GM19468 (cell line): ENCODE measurements around the gene NECAP2.
"Not testable (repeated sequence)": the region's sequence is repeated elsewhere in the genome, so short reads cannot be mapped to it uniquely, and the experiment has no call there.

ENCODE experiments used
- ATAC-seq: cut with Tn5 transposase; IDR thresholded peaks from one replicate; pipeline ENCODE4 v1.9.1; 2021; ENCODE audit warnings: mild to moderate bottlenecking, moderate library complexity, moderate number of reproducible peaks; ENCODE audit not compliant: unreplicated experiment; ENCODE audit errors: extremely low read depth

NECAP2 gene

GRCh38 chr1:16454909-16455308 is 14.4 kb downstream of the NECAP2 start:
- not testable (repeated sequence) for ATAC-seq

DNA sequence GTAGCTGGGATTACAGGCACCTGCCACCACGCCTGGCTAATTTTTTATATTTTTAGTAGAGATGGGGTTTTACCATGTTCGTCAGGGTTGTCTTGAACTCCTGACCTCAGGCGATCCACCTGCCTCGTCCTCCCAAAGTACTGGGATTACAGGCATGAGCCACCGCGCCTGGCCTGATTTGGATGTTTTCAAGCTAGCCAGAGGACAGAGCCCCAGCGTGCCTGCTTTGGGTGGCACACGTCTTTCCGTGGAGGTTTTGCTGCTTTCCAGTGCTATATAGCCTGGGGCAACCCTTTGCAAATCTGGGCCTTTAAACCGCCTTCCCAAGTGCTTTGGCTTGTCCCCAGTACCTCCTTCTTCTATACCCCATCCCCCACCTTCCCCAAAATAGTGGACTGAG is 15.6 kb downstream of the NECAP2 start:
- ATAC-seq = not testable (repeated sequence)

- no peak for ATAC-seq
These were observed 18.3 kb downstream of the NECAP2 start for GRCh38 chr1:16458831-16459230.

DNA sequence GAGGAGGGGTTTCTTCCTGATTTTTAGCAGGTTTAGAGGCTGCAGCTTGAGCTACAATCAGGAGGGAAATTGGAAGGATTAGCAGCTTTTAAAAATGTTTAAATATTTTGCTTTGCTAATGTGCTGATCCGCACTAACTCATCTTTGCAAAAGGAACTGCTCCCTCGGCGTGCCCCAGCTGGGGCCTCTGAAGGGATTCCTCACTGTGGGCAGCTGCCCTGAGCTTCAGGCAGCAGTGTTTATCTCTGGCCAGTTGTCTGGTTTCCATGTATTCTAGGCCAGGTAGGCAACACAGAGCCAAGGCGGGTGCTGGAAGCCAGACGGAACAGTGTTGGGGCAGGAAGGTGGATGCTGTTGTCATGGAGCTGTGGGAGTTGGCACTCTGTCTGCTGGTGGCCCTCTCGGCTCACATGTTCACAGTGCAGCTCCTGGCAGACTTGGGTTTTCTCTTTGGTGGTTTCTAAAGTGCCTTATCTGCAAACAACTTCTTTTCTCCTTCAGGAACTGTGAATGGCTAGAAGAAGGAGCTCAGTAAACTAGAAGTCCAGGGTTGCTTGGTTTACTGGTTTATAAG is 18.9 kb downstream of the NECAP2 start:
- ATAC-seq = no peak

- no peak for ATAC-seq
These were observed 21.2 kb downstream of the NECAP2 start for GRCh38 chr1:16461681-16462080.

DNA sequence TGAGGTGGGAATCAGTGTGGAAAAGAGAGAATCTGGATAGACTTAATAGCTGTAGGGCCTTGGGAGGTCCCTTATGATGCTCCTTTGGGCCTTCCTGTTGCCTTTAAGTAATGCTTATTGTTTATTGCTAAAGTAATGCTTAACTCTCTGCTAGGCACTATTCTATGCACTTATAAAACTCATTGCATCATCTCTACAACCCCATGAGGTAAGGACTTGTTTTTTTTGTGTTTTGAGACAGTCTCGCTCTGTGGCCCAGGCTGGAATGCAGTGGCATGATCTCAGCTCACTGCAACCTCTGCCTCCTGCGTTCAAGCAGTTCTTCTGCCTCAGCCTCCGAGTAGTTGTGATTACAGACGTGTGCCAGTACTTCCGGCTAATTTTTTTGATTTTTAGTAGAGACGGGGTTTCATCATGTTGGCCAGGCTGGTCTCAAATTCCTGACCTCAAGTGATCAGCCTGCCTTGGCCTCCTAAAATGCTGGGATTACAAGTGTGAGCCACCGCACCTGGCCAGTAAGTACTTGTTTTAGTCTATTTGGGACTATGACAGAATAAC is 22.3 kb downstream of the NECAP2 start:
- ATAC-seq = no peak

- ATAC-seq = no peak
These were observed 24.5 kb downstream of the NECAP2 start for GRCh38 chr1:16464917-16465625.

- no peak for ATAC-seq
These were observed 28.0 kb downstream of the NECAP2 start for GRCh38 chr1:16468558-16468957.

DNA sequence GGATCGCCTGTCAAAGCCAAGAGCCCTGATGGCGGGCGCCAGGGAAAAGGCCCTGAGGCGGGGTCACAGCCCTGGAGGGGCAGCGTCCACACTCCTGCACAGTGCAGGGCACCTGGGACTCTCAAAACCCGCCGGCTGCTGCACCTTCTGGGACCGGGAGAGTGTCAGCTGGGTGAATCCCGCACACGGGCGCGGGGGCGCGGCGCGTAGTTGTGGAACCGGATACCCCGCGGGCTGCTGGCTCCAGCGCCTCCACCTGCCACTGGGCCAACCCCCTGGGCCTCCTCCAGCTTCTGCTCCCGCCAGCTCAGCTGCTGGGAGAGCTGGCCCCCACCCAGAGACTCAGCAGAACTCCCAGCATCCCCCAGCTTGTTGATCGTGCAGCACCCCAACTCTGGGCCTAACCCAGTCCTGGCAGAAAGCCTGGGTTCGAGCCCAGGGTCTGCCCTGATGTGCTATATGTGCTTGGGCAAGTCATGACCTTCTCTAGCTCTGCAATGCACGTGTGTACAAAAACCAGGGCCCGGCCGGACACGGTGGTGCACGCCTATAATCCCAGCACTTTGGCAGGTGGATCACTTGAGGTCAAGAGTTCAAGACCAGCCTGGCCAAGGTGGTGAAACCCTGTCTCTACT is 33.8 kb downstream of the NECAP2 start:
- no peak for ATAC-seq

GRCh38 chr1:16474891-16475290 is 34.4 kb downstream of the NECAP2 start:
- not testable (repeated sequence) for ATAC-seq

DNA sequence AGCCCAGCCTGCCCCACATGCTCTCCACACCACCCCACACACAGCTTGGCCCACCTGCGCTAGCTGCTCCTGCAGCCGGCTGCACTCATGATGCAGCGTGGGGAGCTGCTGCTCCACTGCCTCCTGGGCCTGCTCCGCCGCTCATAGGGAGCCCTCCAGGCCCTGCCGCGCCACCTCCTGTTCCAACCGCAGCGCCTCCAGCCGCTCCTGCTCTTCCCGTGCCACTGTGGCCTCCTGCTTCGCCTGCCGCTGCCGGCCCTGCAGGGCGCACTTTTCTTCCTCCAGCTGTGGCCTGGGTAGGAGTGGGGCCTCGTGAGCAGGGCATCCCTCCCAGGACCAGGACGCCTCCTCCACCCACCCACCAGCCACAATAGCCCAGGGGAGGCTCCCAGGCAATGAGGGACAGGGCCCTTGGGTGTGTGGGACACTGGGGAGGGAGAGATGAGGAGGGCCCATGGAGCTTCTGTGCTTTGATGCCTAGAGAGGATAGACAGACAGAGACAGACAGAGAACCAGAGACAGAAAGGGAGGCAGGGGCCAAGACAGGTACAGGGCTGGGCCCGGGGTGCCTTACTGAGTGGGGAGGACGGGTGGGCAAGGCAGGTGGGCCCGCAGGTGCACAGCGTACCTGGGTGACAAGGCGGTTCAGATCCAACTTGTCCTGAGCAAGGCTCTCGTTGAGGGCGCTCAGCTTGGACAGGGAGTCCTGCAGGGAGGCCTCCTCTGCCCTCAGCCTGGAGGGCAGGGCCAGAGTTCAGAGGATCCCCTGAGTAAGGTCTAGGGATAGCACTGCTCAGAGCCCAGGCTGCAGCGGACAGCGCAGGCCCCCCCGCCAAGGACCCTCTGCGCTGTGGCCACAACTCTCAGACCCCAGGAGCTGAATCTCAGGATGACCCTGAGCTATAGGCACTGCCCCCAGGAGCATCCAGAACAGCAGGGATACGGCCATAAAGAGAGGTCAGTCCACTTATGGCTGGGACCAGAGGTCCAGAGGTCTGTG is 35.5 kb downstream of the NECAP2 start:
- ATAC-seq = not testable (repeated sequence)

DNA sequence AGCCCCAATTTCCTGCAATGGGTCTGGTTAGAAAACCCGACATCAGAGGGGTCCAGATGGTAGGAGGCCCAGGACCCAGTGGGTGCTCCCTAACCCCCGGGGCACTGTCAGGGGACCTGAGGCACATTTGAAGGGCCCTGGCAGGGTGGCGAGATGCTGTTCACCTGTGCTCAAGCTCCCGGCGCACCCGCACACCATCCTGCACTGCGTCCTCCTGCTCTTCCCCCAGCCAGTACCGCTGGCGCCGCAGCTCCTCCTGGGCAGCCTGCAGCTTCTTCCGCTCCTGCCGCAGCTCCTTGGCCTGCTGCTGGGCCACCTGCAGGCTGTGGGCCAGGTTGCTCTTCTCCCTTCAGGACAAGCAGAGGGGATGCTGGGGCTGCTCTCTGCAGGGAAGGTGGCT is 37.6 kb downstream of the NECAP2 start:
- ATAC-seq = no peak

- not testable (repeated sequence) for ATAC-seq
These were observed 42.6 kb downstream of the NECAP2 start for GRCh38 chr1:16483146-16483545.

DNA sequence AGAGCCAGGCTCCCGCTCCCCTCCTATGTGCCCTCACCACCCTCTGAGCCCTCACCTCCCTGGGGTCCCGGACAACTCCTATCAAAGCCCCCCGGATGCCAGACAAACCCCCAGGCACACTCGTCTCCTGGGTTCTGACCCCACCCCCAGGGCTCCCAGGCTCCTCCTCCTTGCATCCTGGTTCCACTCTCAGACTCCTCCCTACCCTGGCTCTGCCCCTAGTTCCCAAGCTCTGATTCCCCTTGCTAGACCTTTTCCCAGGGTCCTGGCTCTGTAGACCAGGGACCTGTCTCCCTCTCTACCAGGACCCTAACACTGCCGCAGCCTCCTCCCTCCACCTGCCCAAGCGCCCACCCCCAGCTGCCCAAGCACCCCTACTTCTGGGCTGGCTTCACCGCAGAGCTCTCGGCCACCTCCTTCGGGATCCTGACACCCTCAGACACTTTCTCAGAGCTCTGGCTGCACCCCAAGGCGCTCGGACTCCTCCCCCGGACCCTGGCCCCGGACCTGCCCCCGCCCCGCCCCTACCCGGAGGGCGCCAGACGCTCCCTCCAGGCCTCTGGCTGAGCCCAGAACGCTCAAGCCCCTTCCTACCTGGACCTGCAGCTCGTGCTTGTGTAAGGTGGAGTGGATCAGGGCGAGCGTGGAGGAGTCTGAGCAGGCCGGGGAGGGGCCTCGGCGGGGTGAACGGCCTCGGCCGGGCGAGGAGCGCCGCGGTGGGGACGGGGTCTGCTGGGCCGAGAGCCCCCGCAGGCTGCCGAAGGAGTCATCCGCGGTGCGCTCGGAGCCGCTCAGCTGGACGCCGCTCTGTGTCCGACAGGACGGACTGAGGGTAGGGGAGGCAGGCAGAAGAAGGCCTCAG is 43.3 kb downstream of the NECAP2 start:
- not testable (repeated sequence) for ATAC-seq

DNA sequence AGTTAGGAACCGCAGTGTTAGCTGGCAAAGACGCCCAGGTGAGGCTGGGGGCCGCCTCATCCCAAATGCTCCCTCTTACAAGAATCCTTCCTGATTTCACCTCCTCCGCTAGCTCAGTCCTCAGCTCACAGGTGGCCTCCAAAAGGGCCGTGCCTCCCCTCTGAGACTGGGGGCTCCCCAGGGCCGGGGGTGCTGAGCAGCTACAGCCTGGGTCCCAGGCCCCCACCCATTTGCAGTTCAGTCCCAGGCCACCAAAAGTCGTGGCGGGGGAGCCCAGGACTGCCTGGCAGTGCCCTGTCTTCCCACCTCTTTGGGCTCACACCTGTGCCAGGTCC is 43.9 kb downstream of the NECAP2 start:
- no peak for ATAC-seq

GRCh38 chr1:16484931-16485330 is 44.4 kb downstream of the NECAP2 start:
- ATAC-seq = no peak

DNA sequence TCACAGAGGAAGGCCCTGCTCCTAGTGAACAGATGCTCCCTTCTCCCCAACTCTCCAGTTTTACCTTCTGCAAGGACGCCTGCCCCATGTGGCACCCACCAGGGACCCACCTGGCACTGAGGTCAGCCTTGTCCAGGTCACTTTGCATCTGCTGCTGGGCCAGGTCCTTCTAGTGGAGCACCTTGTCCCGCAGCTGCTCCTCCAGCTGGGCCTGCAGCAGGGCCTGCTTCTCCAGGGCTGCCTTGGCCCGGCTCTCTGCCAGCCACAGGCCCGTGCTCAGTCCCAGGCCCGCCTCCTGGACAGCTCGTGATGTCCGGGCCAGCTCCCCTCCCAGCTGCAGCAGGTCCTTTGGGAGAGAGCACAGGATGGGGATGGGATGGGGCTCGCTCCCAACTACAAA is 45.8 kb downstream of the NECAP2 start:
- not testable (repeated sequence) for ATAC-seq

GRCh38 chr1:16487011-16487410 is 46.5 kb downstream of the NECAP2 start:
- not testable (repeated sequence) for ATAC-seq

DNA sequence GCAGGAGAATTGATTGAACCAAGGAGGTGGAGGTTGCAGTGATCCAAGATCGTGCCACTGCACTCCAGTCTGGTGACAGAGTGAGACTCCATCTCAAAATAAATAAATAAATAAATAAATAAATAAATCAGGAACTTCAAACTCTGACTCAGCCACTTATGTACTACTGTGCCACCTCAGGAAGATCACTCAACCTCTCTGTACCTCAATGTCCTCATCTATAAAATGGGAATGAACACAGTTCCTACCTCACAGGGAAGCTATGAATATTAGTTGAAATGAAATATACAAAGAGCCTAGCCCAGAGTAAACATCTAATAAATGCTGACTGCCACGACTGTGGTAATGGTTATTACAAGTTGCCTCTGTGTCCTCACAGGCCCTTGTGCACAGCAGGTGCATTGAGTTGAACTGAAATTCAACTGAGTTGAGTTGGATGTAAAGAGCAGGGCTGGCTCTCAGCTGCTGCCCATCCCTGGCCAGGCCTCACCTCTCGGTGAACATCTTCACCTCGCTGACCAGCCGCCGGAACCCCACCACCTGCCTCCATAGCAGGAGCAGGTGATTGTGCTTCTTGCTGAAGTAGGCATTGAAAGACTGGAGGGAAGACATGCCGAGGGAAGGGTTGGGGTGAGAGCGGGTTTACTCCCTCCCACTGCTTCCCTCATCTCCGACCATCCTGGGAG is 48.8 kb downstream of the NECAP2 start:
- ATAC-seq = not testable (repeated sequence)
